SK-N-MC (cell line): ENCODE measurements around the gene CTSD.

Experiments
- EZH2 ChIP-seq: fragments of 200-600 bp; sonication (generic); IDR thresholded peaks from one replicate; pipeline ENCODE4 v1.6.1; 2017; ENCODE audit warnings: antibody characterized with exemption
- FOXP2 ChIP-seq: optimal IDR thresholded peaks from 2 replicates; pipeline ENCODE3; 2011; ENCODE audit warnings: mild to moderate bottlenecking, moderate library complexity; ENCODE audit not compliant: insufficient read depth; ENCODE audit errors: extremely low read length, control extremely low read depth
- POLR2AphosphoS5 ChIP-seq: IDR thresholded peaks from 2 replicates; pipeline ENCODE4 v1.6.1; 2012; ENCODE audit warnings: mild to moderate bottlenecking, low read depth, low read length, borderline replicate concordance

DNA sequence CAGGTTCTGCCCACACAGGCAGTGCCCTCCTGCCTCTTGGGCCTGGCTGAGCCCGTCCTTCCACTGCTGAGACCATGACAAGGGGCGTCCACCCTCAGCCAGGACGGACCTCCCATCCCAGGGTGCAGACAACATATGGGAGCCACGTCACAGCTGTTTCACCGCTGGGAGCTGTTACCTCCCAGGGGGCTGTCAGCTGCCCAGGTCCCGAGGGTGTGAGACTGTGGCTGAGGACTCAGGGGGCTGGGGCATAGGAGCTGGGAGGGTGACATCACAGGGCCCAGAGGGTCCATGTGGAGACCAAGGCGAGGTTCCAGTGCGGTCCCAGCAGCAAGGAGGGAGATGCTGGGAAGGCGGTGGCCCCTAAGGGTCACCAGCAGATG is 17.9 kb upstream of the CTSD start:
- no peak for TF ChIP-seq EZH2
- no peak for TF ChIP-seq POLR2AphosphoS5
- TF ChIP-seq FOXP2 = no peak
